ENCODE data around the gene TP53RK. TPM values are rescaled to one million over a fixed set of nuclear protein-coding genes. Genes with fewer than 3 reads are reported as not detected.

The TP53RK gene
- total and polyA plus RNA-seq, 3 donors from 2014 or later, result 20.9 to 25.8 (median 23.4) TPM

DNA sequence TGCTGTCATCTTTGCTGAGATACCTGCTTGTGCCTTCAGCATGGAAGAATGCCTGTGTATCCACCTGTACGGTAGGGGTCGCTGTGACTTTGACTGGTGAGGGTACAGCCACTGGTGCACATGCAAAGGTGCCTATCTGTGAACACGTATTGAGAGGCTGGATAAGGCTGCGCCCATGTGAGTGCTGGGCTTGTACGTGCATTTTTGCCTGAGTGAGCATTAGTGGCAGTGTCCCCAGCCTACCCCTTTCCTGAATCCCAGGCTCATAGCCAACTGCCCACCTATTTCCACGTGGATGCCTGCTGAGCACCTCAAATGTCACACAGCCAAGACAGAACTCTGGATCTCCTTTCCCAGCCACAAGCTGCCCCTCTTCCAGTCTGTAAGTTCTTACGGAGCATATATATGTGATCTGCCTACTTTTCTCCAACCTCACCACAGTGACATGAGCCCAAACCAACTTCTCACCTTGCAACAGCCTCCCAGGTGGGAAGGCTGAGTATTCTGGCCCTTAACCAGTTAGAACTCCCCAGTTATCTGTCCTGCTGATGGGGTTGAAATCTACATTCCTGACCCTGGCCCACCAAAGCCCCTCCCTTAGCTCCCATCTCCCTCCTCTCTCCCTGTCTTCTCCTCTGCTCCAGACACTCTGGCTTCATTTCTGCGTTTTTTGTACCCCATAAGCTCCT lies 19.1 kb upstream of the TP53RK start:
- Histone ChIP-seq H3K4me1 (peaks cover 11% of the 10 kb centered on the region), H3K27me3 (no peaks in the 10 kb centered on the region), H3K36me3 (ENCODE audit: low read depth, missing control alignments) (no peaks in the 10 kb centered on the region), H3K4me3 (no peak overlapping the region), H3K27ac (no peak overlapping the region), H3K9me3 (no peaks in the 10 kb centered on the region)
- DNase-seq, result no peak
- 74 to 81% methylated on average over 6 to 8 of the region's 8 CpGs for WGBS, 2 donors
- intact Hi-C loops (cut with DNase I; ENCODE audit: low total_unique reads), result no loop called here
- TF ChIP-seq, protein P1, sequence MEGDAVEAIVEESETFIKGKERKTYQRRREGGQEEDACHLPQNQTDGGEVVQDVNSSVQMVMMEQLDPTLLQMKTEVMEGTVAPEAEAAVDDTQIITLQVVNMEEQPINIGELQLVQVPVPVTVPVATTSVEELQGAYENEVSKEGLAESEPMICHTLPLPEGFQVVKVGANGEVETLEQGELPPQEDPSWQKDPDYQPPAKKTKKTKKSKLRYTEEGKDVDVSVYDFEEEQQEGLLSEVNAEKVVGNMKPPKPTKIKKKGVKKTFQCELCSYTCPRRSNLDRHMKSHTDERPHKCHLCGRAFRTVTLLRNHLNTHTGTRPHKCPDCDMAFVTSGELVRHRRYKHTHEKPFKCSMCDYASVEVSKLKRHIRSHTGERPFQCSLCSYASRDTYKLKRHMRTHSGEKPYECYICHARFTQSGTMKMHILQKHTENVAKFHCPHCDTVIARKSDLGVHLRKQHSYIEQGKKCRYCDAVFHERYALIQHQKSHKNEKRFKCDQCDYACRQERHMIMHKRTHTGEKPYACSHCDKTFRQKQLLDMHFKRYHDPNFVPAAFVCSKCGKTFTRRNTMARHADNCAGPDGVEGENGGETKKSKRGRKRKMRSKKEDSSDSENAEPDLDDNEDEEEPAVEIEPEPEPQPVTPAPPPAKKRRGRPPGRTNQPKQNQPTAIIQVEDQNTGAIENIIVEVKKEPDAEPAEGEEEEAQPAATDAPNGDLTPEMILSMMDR (IDR thresholded peaks at IDR 0.05), result no peak
- TF ChIP-seq POLR2A (IDR thresholded peaks at IDR 0.05), result no peak

DNA sequence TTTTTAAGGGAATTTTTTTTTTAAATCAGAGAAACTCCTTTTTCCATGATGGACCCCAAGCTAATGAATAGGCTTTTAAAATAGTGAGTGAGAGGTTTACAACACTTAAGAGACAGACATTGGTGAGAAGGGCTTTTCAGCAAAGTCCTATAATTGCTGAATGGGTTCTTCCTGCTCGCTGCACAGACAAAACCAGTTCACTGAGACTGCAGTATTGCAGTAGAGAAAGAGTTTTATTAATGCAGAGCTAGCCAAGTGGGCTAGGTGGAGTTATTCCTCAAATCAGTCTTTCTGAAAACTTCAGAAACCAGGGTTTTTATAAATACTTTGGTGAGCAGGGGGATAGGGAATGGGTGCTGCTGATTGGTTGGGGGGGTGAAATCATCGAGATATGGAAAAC lies 17.0 kb upstream of the TP53RK start:
- Histone ChIP-seq H3K4me3 (no peak overlapping the region), H3K4me1 (peaks cover 4% of the 10 kb centered on the region), H3K9me3 (no peaks in the 10 kb centered on the region), H3K27ac (no peak overlapping the region), H3K27me3 (no peaks in the 10 kb centered on the region), H3K36me3 (ENCODE audit: low read depth, missing control alignments) (no peaks in the 10 kb centered on the region)
- DNase-seq, result no peak
- TF ChIP-seq, protein P1 (IDR thresholded peaks at IDR 0.05), result no peak
- intact Hi-C loops (cut with DNase I; ENCODE audit: low total_unique reads), result no loop called here
- WGBS, 2 donors, result 94 to 99% methylated on average over 2 of the region's 2 CpGs

DNA sequence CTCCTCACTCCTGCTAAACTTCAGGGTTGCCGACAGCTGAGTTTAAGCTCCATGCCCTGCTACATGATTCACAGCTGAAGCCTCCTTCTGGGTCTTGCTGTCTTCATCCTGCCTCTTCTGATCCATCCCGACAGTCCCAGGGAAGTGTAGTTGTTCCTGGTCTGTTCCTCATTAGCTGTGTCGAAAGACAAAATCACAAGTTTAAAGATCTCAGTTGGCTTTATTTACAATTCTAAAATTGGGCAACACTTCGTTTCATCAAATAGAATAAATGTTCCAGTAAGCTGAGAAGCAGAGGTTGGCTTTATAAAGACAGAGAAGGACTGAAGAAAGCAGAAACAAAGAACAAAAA lies 16.1 kb upstream of the TP53RK start:
- no peaks in the 10 kb centered on the region for H3K36me3 ChIP-seq (ENCODE audit: low read depth, missing control alignments)
- DNase-seq, result no peak
- H3K4me3 ChIP-seq, result no peak overlapping the region
- no peaks in the 10 kb centered on the region for H3K27me3 ChIP-seq
- H3K4me1 ChIP-seq, result peaks cover 2% of the 10 kb centered on the region
- 69 to 77% methylated on average over 4 of the region's 4 CpGs for WGBS, 2 donors
- TF ChIP-seq, protein P1 (IDR thresholded peaks at IDR 0.05), result no peak
- no peak for TF ChIP-seq POLR2A (IDR thresholded peaks at IDR 0.05)
- intact Hi-C loops (cut with DNase I; ENCODE audit: low total_unique reads), result no loop called here
- H3K9me3 ChIP-seq, result no peaks in the 10 kb centered on the region
- H3K27ac ChIP-seq, result no peak overlapping the region

DNA sequence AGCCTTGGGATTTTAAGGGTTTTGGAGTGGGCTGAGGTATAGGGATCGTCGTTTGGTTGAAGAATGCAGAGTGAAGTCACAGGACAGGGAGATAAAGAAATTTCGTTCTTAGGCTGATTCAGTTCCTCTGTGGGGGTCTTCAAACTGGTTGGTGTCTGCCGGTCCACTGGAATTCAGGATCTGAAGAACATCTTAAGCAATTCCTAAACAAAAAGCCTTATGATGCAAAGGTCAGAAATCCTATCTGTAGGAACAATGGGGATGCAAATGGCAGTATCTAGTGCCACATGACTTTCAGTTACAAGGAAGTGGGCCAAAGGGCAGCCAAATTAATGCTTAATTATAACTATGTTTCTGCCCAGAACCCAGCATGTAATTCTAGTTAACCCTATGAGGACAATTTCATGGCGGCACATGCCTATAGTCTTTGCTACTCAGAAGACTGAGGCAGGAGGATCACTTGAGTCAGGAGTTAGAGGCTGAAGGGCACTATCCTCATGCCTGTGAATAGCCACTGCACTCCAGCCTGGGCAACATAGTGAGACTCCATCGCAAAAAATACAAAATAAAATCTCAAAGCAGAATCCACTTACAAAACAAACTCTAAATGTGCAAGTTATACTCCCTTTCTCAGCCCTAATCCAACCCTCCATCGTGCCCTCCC lies 15.6 kb upstream of the TP53RK start:
- WGBS, 2 donors, result 58 to 62% methylated on average over 7 of the region's 7 CpGs
- H3K36me3 ChIP-seq (ENCODE audit: low read depth, missing control alignments), result no peaks in the 10 kb centered on the region
- H3K4me1 ChIP-seq, result no peaks in the 10 kb centered on the region
- no peaks in the 10 kb centered on the region for H3K27me3 ChIP-seq
- DNase-seq, result no peak
- TF ChIP-seq POLR2A (IDR thresholded peaks at IDR 0.05), result no peak
- TF ChIP-seq, protein P1 (IDR thresholded peaks at IDR 0.05), result no peak
- intact Hi-C loops (cut with DNase I; ENCODE audit: low total_unique reads), result no loop called here
- no peaks in the 10 kb centered on the region for H3K9me3 ChIP-seq
- no peak overlapping the region for H3K4me3 ChIP-seq
- H3K27ac ChIP-seq, result no peak overlapping the region

DNA sequence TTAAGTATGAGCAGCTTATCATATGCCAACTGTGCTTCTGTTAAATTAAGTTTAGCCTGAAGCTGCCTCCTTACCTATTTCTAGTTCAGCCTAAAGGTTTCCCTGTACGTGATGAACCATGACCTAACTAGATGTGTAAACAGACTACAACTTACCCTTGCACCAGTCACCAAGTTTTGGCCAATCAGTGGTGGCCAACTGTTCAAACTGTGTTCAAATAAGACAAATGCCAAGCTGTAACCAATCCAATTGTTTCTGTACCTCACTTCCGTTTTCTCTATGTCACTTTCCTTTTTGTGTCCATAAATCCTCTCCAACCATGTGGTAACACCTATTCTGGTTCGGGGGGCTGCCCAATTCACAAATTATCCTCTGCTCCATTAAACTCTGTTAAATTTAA lies 14.2 kb upstream of the TP53RK start:
- Histone ChIP-seq H3K9me3 (no peaks in the 10 kb centered on the region), H3K4me1 (no peaks in the 10 kb centered on the region), H3K27ac (no peak overlapping the region), H3K27me3 (no peaks in the 10 kb centered on the region), H3K36me3 (ENCODE audit: low read depth, missing control alignments) (no peaks in the 10 kb centered on the region), H3K4me3 (no peak overlapping the region)
- 80 to 87% methylated on average over 3 of the region's 3 CpGs for WGBS, 2 donors
- no peak for DNase-seq
- TF ChIP-seq, protein P1 (IDR thresholded peaks at IDR 0.05), result no peak
- TF ChIP-seq POLR2A (IDR thresholded peaks at IDR 0.05), result no peak
- intact Hi-C loops (cut with DNase I; ENCODE audit: low total_unique reads), result no loop called here

All from testis (tissue), 3 donors.